HG02943 (cell line): Measurements from ENCODE around the gene TMC6.

Source experiments
- ATAC-seq: cut with Tn5 transposase; IDR thresholded peaks from one replicate; pipeline ENCODE4 v1.9.1; 2021; ENCODE audit warnings: mild to moderate bottlenecking, low read depth, moderate library complexity; ENCODE audit not compliant: unreplicated experiment

Gene TMC6

DNA sequence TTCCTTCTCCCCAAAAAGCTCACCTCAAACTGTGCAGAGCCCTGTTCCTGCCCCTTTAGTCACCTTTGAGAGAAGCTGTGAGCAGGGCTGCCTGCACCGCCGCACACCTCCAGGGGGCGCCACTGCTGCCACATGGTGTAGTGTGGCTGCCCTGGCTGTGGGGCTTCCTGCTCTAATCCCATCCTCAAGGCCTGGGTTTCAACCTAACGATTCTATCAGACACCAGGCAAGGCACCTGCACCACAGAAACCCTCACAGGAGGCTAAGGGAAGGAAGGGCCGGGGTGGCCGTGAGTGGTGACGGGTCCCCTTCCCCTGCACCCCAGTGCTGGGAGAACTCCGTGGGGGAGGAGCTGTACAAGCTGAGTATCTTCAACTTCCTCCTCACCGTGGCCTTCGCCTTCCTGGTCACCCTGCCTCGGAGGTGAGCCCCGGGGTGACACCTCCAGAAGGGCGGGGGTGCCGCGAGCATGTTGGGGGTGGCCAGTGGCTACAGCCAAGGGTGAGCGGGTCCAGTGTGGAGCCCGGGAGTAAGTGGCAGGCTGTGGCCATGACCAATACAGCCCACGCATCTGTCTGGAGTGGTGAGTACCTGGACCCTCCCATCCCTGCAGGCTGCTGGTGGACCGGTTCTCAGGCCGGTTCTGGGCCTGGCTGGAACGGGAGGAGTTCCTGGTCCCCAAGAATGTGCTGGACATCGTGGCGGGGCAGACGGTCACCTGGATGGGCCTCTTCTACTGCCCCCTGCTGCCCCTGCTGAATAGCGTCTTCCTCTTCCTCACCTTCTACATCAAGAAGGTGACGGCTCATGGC lies 9.0 kb upstream of the TMC6 start:
- no peak for ATAC-seq

DNA sequence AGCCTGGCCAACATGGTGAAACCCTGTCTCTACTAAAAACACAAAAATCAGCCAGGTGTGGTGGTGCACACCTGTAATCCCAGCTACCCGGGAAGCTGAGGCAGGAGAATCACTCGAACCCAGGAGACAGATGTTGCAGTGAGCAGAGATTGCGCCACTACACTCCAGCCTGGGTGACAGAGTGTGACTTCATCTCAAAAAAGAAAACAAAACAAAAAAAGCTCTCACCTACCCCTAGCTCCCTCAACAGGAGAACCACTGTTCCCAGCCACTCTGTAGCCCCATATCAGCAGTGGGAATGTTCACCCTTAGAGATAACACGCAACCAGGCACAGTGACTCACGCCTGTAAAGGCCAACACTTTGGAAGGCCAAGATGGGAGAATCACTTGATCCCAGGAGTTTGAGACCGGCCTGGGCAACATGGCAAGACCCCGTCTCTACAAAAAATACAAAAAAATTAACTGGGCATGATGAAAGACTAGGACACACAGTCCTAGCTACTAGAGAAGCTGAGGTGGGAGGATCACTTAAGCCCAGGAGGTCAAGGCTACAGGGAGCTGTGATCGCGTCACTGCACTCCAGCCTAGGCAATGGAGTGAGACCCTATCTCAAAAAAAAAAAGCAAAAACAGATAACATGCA lies 7.4 kb upstream of the TMC6 start:
- no peak for ATAC-seq

DNA sequence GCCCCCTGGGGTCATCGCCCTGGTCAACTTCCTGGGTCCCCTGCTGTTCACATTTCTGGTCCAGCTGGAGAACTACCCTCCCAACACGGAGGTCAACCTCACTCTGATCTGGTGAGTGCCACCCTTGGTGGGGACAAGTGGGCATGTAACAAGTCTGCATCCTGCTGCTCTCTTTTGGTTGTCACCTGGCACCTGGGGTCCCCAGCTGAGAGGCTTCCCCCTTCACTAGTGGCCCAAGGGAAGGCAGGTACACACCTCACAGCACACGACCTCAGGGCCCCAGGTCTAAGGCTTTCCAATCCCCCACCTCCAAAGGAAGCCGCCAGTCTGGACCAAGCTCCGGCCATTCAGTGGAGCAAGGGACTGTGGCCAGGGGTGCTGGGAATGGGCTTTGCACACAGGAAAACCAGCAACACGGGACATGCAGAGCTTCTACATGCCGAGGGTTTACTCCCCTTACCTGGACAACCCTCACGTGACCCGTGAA lies 6.4 kb upstream of the TMC6 start:
- no peak for ATAC-seq

DNA sequence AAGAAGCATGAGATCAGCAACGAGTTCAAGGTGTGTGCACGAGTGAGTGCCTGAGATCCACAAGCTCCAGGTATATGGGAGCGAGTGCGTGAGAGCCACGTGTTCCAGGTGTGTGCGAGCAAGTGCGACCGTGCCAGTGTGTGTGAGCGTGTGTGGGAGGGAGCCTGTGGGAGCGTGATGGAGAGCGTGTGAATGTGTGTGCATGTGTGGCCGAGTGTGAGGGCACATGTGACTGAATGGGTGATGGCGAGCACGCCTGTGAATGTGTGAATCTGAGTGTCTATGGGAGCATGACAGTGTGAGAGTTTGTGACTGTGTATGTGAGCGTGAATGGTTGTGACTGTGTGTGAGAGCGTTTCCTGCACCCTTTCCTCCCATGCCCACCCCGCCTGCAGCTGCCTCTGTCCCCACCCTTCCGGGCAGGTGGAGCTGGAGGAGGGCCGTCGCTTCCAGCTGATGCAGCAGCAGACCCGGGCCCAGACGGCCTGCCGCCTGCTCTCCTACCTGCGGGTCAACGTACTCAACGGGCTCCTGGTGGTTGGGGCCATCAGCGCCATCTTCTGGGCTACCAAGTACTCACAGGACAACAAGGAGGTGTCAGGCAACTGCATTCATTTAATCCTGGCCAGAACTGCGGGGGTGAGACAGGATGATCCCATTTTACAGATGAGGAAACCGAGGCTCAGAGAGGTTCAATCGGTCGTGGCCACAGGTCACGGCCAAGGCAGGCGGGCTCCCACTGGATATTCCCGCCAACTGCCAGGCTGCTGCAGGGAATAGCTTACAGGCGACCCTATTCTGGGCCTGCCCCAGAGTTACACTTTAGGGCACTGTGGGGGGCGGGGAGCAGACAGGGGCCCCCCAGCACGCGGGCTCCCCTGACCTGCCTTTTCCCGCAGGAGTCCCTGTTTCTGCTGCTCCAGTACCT lies 5.7 kb upstream of the TMC6 start:
- no peak for ATAC-seq

DNA sequence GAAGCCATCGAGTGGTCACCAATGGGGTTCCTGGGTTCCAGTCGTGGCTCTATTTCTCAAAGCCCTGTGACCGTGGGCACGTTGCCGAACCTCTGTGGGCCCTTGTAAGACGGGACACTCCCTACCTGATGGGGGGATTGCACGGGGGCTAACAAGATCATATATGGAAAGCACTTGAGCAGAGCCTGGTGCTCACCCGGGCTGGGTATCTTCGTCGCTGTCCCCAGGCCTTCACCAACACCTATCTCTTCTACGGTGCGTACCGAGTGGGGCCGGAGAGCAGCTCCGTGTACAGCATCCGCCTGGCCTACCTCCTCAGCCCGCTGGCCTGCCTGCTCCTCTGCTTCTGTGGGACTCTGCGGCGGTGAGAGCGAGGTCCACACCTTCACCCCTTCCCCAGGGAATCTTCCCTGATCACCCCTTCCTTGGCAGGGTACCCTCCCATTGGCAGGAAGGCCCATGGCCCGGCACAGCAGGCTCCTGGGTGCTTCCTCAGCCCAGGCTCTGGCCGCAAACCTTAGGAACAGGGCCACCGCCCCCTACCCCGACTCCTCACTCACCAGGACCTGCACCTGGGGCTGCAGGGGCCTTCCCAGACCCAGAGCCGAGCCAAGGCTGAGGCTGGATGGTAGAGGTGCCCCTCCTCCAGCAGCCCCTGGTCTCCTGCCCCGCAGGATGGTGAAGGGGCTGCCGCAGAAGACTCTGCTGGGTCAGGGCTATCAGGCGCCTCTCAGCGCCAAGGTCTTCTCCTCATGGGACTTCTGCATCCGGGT lies 4.8 kb upstream of the TMC6 start:
- ATAC-seq, result no peak

DNA sequence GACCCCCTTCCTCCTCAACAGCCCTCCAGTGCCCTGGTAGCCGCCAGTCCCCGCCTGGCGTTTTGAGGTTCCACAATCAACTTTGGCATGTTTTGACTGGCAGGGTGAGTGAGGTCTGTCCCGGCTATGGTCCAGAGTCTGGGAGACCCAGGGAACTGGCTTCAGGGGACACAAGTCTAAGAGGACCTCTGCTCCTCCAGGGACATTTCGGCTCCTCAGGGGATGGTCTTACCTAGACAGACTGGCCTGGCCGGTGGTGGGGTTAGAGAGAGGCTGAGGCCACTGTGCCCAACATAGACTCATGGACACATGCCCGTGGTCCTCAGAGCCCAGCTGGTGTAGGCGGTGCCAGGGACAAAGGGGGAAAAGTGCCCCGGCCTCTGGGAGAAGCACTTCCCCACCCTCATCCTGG lies 4.2 kb upstream of the TMC6 start:
- no peak for ATAC-seq

DNA sequence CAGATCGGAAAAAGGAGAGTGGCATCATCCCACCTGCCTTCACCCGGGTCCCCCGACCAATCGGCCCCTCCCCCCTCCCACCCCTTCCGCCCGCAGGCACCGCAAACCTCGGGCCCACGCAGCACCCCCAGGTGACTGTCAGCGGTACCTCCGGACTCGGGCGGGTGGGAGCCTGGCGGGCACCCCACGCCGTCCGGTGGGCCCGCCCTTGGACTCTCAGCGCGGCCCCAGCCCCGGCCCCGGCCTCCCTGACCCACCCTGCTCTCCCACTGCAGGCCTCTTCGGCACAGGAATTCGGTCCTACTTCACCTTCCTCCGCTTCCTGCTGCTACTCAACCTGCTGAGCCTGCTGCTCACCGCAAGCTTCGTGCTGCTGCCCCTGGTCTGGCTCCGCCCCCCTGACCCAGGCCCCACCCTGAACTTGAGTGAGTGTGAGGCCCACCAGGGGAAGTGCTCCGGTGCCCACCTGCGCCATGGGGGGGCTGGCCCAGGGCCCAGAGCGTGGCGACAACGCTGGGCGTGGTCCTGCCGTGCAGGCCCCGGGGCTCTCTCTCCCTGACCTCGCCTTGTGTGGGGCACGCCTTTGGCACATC lies 3.6 kb upstream of the TMC6 start:
- no peak for ATAC-seq

DNA sequence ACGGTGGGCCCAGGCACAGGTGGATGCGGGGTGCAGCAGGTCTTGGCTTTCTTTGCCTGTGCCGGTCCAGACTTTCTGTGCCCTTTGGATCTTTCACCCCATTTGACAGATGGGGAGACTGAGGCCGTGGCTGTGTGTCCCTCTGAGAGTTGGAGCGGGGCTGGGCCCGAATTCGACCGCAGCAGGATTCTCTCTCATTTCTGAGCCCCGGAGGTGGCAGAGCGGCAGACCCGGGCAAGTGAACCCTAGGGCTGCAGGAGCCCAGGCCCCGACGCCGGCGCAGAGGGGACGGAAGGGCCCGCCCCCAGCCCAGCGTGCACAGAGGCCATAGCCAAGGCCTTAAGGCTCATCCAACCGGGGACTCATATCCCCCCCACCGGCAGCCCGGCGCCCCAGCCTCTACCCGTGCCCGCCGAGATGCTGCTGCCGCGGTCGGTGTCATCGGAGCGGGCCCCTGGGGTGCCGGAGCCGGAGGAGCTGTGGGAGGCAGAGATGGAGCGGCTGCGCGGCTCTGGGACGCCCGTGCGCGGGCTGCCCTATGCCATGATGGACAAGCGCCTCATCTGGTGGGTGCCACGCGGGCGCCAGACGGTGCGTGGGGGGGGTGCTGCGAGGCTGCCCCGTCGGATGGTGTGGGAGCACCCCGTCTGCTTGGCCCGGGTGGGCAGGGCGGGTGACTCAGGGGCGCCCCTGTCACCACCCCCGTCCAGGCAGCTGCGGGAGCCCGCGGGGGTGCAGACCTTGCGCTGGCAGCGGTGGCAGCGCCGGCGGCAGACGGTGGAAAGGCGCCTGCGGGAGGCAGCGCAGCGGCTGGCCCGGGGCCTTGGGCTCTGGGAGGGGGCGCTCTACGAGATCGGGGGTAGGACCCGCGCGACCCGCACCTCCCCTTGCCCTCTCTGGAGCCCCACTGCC lies 2.9 kb upstream of the TMC6 start:
- ATAC-seq, result no peak

DNA sequence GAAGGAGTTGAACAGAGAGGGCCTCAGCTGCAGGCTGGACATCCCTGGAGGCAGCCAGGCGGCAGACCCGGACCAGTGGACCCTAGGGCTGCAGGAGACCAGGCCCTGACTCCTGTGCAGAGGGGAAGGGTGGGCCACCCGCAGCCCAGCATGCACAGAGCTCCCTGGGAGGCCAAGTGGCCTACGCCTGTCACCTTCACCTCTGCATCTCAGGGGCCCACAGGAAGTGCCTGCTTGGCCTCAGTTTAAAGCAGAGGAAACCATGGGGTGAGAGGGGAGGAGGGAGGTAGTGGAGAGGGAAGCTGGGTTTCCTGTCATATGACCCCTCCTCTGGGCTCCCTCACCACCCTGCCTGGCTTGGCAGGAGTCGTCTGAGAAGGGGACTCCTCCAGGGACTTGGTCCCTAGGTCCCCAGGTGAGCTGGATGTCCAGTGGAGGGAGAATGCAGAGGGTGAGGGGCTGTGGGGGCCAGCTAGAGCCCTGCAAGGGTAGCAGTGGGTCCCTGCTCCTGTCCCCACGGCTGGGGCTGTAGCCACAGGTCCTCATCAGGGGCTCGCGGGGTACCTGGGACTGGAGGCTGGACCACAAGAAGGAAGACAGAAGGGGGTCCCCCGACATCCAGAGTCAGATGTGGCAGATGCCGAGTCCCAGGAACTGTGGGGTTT lies 2.0 kb upstream of the TMC6 start, which contains the start of gene TMC8:
Gene TMC8 (plus strand): TSS at position 335 of the 665 bp plus-strand sequence. CDS start 818 bp downstream, outside the sequence.
- no peak for ATAC-seq

DNA sequence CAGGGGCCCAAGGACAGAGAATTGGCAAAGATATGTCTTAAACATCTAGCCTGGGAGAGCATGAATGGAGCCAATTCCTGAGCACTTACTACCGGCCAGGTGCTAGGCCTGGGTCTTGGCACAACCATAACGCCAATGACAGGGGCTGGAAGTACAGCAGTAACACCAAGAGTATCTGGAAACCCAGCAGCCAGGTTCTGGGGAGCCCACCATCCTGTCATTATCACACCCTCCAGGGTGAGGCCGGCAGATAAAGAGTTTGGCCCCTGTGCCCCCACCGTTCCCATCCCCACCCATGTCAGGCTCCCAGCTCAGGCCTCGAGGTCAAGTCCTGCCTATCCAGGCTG lies 1.5 kb upstream of the TMC6 start:
- ATAC-seq, result no peak

DNA sequence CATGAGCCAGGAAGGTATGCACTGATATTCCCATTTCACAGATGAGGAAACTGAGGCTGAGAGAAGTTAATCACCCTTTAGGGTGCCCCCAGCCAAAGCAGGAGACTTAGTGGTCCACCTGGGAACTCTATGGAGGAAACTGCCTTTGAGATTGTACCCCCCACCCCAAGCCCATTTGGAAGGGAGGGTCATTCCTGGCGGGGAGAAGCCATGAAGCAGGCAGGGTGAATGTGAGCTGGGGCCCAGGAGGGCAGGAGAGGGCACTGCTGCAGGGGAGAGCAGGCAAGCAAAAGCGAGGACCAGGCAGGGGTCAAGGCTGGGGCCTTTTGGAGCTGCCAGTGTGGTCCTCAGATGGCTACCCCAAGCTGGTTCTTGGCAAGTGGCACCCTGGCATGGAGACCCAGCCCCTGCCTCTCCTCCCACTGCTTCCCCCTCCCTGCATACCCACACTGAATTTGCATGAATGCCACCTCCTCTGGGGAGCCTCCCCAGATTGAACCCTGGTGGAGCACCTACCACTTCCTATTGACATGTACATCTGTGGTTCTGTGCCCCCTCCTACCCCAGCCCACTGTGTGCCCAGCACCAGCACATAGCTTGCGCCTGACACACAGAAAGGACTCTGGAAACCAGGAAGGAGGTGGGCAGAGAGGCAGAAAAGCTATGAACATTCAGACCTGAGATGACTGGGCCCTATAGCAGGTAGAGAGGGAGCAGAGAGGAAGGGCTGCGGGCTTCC lies 965 bp upstream of the TMC6 start:
- ATAC-seq, result no peak

DNA sequence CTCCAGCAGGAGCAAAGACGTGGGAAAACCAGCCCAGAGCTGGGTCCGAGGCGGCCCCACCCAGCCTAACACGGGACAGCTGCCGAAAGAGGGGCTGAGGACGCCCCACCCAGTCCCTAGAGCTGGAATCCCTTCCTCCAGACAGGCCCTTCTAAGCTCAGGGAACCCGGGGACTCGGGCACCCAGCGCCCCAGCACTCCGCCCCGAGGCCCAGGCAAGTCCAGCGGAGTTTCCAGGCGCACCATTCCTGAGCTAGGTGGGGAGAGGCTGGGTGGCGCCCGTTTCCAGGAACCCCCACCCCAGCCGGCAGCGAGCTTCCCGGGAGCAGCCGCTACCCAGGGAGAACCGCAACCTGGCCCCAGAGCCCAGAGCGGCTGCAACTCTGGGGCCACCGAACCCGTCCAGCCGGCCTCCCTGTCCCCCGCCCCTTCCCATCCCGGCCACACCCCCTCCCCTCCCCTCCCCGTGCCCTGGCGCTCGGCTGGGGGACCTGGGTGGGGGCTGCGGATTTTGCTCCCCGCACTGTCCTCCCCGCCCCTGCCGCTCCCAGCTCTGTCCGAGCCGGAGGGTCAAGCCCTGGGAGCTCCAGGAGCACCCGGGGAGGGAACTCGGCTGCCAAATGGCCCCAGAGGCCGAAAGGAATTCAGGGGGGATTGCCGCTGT lies 536 bp downstream of the TMC6 start:
- ATAC-seq, result no peak

DNA sequence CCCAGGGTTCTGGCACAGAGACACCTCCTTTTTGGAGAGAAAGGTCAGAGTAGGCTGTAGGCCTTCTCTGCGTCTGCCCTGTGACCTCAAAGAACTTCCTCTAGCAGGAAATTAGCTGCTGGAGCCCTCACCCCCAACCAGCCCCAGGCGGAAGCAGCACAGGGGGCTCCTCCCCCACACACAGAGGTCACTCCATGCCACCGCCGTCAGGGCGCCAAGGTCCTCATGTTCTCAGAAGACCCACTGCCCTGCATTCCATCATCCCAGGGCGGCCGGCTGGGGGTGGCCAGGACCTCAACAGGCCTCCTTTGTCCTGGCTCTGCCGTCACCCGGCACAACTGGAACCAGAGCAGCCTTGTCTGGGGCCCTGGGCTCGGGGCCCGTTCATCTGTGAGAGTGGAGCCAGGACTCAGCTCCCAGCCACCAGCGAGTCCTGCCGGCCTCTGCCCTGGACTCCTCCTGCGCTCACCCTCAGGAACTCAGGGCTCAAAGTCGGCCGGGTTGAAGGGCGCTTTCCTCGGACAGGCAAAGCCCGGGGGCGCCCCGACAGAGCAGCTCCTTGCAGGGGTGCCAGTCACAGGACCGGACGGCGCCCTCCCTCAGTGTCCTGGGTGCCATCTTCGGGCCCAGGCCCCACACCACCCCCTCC lies 1.2 kb downstream of the TMC6 start:
- no peak for ATAC-seq

DNA sequence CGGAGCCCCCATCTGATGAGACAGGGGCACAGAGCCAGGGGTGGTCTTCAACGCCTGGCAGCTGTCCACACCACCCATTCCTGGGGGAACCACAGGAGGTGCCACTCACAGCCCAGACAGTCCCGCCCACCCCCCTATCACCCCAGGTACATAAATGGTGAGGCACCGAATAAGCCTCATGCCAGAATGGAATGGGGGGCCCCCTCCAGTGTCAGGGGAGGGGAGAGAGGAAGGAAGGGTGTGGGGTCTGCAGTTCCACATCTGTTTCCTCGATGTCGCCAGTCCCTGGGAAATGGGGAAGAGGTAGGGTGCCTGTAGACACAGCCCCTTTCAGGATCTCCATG lies 1.7 kb downstream of the TMC6 start:
- ATAC-seq, result no peak

DNA sequence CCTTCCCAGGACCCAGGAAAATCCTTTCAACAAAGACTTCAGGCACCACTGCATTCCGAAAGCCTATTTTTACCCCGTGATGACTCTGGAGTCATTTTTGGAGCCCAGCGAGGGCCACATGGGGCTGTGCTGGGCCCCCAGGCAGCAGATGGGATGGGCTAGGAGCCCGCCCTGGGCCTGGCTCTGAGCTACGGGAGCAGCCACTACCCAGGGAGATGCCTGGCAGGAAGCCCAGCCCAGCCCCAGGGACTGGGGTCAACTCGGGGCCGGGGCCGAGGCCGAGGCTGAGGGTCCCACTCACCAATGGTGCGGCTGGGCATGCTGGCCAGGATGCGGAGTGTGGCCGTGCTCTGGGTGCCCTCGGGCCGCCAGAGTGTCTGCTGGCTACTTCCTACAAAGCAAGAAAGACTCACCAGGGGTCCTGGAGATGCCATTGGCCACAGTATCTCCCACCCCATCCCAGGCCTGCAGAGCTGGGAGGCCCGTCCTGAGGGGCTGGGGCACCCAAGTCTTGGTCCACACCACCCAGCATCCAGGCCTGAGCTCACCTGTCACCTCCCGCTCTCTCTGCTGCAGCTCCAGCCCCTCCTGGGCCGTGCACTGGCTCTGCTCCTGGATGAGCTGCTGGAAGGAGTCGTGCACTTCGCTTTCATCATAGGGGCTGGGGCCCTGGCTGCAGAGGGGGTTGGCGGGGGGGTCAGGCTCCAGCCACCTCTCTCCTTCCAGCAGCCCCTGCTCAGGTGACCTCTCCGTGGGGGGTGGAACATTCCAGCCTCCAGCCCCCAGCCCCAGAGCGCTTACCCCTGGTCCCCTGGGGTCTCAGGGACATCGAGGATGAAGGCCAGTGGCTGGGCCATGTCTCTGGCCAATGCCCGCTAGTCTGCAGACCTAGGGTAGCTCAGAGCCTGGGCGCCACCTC lies 2.3 kb downstream of the TMC6 start:
- no peak for ATAC-seq
